CD4-positive, alpha-beta memory T cell (primary cell): ENCODE results near the gene FMN1. TPM values are rescaled to one million over a fixed set of nuclear protein-coding genes. Genes with fewer than 3 reads are reported as not detected.

Experiments used
- CTCF ChIA-PET: fragments of 350-600 bp; sonication (Branson Sonifier 250); formaldehyde crosslinking; loops from one replicate; lab custom pipeline; 2021; ENCODE audit warnings: inconsistent platforms; ENCODE audit not compliant: partially characterized antibody; lab: Charles Lee
- POLR2A ChIA-PET: fragments of 350-600 bp; sonication (Branson Sonifier 250); formaldehyde crosslinking; loops from one replicate; lab custom pipeline; 2021; ENCODE audit not compliant: partially characterized antibody; lab: Charles Lee
- DNase-seq, 5 donors: peaks; one replicate each; pipeline versions ENCODE4 v3.0.0 to v3.0.0-alpha.2; 2020 to 2022; ENCODE audit warnings: mixed read lengths in 1 of 5
- H3K27ac ChIP-seq: one replicate; pipeline ENCODE4 v1.7.0; 2013; ENCODE audit warnings: low read depth, low read length
- H3K27me3 ChIP-seq: 2 replicates; pipeline ENCODE4 v1.7.0; 2013; ENCODE audit warnings: mild to moderate bottlenecking, low read length, moderate library complexity; ENCODE audit not compliant: insufficient read depth
- H3K36me3 ChIP-seq: 2 replicates; pipeline ENCODE4 v1.7.0; 2013; ENCODE audit warnings: mild to moderate bottlenecking, low read length, moderate library complexity; ENCODE audit not compliant: insufficient read depth
- H3K4me1 ChIP-seq: 2 replicates; pipeline ENCODE4 v1.7.0; 2013; ENCODE audit warnings: mild to moderate bottlenecking, low read length, moderate library complexity; ENCODE audit not compliant: insufficient read depth
- H3K4me3 ChIP-seq, 2 donors: one replicate each; pipeline ENCODE4 v1.7.0; 2013; ENCODE audit warnings: low read length in 2 of 2, mild to moderate bottlenecking in 1 of 2
- H3K9me3 ChIP-seq, 2 donors: one replicate each; pipeline ENCODE4 v1.7.0; 2013; ENCODE audit warnings: low read length in 2 of 2, control low read depth in 1 of 2; ENCODE audit not compliant: control insufficient read depth in 1 of 2
- H3K27ac Mint-ChIP-seq, 7 donors: one replicate each; pipeline ENCODE4 v1.8.0; 2020 to 2021; ENCODE audit warnings: mixed read lengths in 7 of 7, mild to moderate bottlenecking in 6 of 7, inconsistent platforms in 3 of 7, moderate library complexity in 3 of 7
- H3K27me3 Mint-ChIP-seq, 2 donors: one replicate each; pipeline ENCODE4 v1.8.0; 2020 to 2021; ENCODE audit warnings: mixed read lengths in 2 of 2
- H3K36me3 Mint-ChIP-seq, 2 donors: one replicate each; pipeline ENCODE4 v1.8.0; 2020 to 2021; ENCODE audit warnings: mixed read lengths in 2 of 2, inconsistent platforms in 1 of 2, mild to moderate bottlenecking in 1 of 2
- H3K4me1 Mint-ChIP-seq, 4 donors: one replicate each; pipeline ENCODE4 v1.8.0; 2020 to 2021; ENCODE audit warnings: mixed read lengths in 4 of 4, mild to moderate bottlenecking in 1 of 4
- H3K4me3 Mint-ChIP-seq, 8 donors: one replicate each; pipeline ENCODE4 v1.8.0; 2020 to 2021; ENCODE audit warnings: mixed read lengths in 8 of 8, mild to moderate bottlenecking in 7 of 8, moderate library complexity in 6 of 8, inconsistent platforms in 3 of 8
- H3K9me3 Mint-ChIP-seq, 8 donors: one replicate each; pipeline ENCODE4 v1.8.0; 2020 to 2021; ENCODE audit warnings: mixed read lengths in 8 of 8, mild to moderate bottlenecking in 5 of 8, inconsistent platforms in 3 of 8, moderate library complexity in 1 of 8
- intact Hi-C: fragments of 100-400 bp; cut with micrococcal nuclease; formaldehyde crosslinking; loops from one replicate; pipeline ENCODE4 v1.15.1; 2023
- polyA plus RNA-seq, 2 donors: library from polyadenylated mRNA; unstranded; fragments of 300-500 nt; fragmentation: Illumina TruSeq; gene quantifications; one replicate each; pipeline ENCODE4 v1.2.3, GENCODE V29; 2021
- total RNA-seq, 2 experiments: library from RNA; stranded (reverse); gene quantifications; one replicate each; pipeline ENCODE4 v1.2.3, GENCODE V29; 2021

Gene FMN1
- total and polyA plus RNA-seq, 4 experiments from 2014 or later = 0.02 to 0.84 (median 0.38) TPM

DNA sequence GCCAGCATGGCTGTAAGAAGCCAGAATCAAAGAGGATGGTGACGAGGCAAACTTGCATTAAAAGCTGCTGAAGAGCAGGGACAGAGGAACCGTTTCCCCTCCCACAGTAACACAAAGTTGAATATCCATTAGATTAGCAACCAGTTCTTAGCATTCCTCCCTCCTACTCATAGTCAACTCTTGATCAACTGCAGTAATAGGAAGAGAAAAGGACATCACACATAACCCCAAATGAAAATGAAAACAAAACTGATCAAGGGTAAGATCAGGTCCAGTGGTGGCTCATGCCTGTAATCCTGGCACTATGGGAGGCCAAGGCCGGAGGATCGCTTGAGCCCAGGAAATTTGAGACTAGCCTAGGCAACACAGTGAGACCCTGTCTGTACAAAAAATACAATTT, 311.6 kb downstream of the FMN1 start:
- no peak for DNase-seq
- H3K36me3 Mint-ChIP-seq = no peaks in the 10 kb centered on the region
- no peak overlapping the region for H3K4me3 Mint-ChIP-seq
- peaks cover 1 to 4% of the 10 kb centered on the region in 2 donors for H3K27me3 Mint-ChIP-seq
- Histone ChIP-seq H3K27ac (no peak overlapping the region), H3K4me3 (no peak overlapping the region), H3K27me3 (no peaks in the 10 kb centered on the region), H3K36me3 (no peaks in the 10 kb centered on the region), H3K4me1 (no peaks in the 10 kb centered on the region), H3K9me3 (no peaks in the 10 kb centered on the region)
- CTCF ChIA-PET = no interaction called here
- H3K9me3 Mint-ChIP-seq = no peaks in the 10 kb centered on the region
- intact Hi-C loops = no loop called here
- POLR2A ChIA-PET = no interaction called here
- peaks cover 0 to 1% (median 0%) of the 10 kb centered on the region in 4 donors for H3K4me1 Mint-ChIP-seq
- peak overlapping the region in 1 of 7 donors; percentile 60 for H3K27ac Mint-ChIP-seq

DNA sequence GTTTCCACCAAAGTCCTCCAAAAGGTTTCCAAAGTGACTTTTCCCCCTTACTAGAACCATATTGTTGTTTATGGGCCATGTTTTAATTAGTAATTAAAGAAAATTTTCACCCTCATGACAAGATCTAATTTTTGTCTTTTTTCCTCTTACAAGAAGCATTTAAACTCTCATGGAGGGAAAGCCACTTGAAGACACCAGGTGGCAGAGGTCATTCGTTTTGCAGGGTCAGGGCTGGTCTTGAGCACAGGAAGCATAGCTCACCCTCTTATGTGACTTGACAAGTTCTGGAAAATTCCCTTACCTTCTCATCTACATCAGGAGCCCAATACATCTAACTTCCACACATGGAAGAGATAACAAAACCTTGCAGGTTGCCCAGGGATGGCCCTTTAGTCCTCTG, 313.0 kb downstream of the FMN1 start:
- no peak for DNase-seq
- Mint-ChIP-seq H3K27ac (no peak overlapping the region), H3K36me3 (no peaks in the 10 kb centered on the region), H3K27me3 (peaks cover 3 to 4% of the 10 kb centered on the region in 2 donors), H3K4me3 (no peak overlapping the region), H3K9me3 (no peaks in the 10 kb centered on the region), H3K4me1 (peaks cover 0 to 1% (median 0%) of the 10 kb centered on the region in 4 donors)
- ChIA-PET CTCF (no interaction called here), POLR2A (no interaction called here)
- H3K4me3 ChIP-seq = no peak overlapping the region
- intact Hi-C loops = no loop called here
- H3K27ac ChIP-seq = no peak overlapping the region
- H3K36me3 ChIP-seq = no peaks in the 10 kb centered on the region
- H3K9me3 ChIP-seq = no peaks in the 10 kb centered on the region
- no peaks in the 10 kb centered on the region for H3K4me1 ChIP-seq
- no peaks in the 10 kb centered on the region for H3K27me3 ChIP-seq

DNA sequence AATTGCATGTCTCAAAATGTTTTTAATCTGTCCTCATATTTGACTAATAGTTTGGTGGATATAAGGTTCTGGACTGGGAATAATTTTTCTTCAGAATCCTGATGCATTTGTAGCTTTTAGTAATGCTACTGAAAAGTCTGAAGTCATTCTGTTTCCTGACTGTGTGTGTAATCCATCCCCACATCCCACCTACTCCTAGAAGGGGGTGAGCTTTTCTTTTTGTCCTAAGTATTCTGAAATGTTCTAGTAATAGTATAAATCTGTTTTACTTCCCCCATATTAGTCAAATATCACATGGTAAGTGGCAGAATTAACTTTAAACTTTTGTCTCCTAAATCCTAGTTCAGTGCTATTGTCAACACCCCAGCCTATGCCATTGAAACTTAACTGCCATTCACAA, 313.9 kb downstream of the FMN1 start:
- no peak overlapping the region for H3K27ac ChIP-seq
- H3K9me3 Mint-ChIP-seq = no peaks in the 10 kb centered on the region
- intact Hi-C loops = no loop called here
- peaks cover 0 to 1% (median 0%) of the 10 kb centered on the region in 4 donors for H3K4me1 Mint-ChIP-seq
- H3K4me3 Mint-ChIP-seq = no peak overlapping the region
- H3K4me1 ChIP-seq = no peaks in the 10 kb centered on the region
- no peak overlapping the region for H3K4me3 ChIP-seq
- no peak for DNase-seq
- no peak overlapping the region for H3K27ac Mint-ChIP-seq
- H3K27me3 Mint-ChIP-seq = peaks cover 3 to 4% of the 10 kb centered on the region in 2 donors
- H3K9me3 ChIP-seq = no peaks in the 10 kb centered on the region
- H3K36me3 Mint-ChIP-seq = no peaks in the 10 kb centered on the region
- no peaks in the 10 kb centered on the region for H3K27me3 ChIP-seq
- ChIA-PET CTCF (no interaction called here), POLR2A (no interaction called here)
- H3K36me3 ChIP-seq = no peaks in the 10 kb centered on the region

DNA sequence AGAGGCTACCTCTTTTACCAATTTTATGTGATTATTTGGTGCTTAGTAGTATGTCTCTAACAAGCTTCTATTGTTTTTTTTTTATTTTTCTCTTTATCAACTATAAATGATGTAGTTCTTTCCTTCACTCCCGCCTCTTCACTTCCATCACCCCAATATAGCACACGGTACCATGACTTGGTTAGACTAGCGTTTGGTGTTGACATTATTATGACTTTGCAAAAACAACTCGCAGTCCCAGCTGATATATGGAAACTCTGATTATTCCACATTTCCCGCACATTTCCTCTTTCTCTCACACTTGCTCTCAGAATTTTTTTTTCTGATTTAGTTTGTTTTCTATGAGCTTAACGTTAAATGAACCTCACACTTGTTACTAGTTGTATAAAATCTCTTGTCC, 314.5 kb downstream of the FMN1 start:
- Histone ChIP-seq H3K4me1 (no peaks in the 10 kb centered on the region), H3K9me3 (no peaks in the 10 kb centered on the region), H3K4me3 (no peak overlapping the region), H3K36me3 (no peaks in the 10 kb centered on the region), H3K27me3 (no peaks in the 10 kb centered on the region), H3K27ac (no peak overlapping the region)
- intact Hi-C loops = no loop called here
- Mint-ChIP-seq H3K9me3 (no peaks in the 10 kb centered on the region), H3K4me1 (peaks cover 0 to 1% (median 0%) of the 10 kb centered on the region in 4 donors), H3K27me3 (peaks cover 3 to 4% of the 10 kb centered on the region in 2 donors), H3K4me3 (no peak overlapping the region), H3K36me3 (no peaks in the 10 kb centered on the region), H3K27ac (no peak overlapping the region)
- ChIA-PET POLR2A (no interaction called here), CTCF (no interaction called here)
- DNase-seq = no peak

DNA sequence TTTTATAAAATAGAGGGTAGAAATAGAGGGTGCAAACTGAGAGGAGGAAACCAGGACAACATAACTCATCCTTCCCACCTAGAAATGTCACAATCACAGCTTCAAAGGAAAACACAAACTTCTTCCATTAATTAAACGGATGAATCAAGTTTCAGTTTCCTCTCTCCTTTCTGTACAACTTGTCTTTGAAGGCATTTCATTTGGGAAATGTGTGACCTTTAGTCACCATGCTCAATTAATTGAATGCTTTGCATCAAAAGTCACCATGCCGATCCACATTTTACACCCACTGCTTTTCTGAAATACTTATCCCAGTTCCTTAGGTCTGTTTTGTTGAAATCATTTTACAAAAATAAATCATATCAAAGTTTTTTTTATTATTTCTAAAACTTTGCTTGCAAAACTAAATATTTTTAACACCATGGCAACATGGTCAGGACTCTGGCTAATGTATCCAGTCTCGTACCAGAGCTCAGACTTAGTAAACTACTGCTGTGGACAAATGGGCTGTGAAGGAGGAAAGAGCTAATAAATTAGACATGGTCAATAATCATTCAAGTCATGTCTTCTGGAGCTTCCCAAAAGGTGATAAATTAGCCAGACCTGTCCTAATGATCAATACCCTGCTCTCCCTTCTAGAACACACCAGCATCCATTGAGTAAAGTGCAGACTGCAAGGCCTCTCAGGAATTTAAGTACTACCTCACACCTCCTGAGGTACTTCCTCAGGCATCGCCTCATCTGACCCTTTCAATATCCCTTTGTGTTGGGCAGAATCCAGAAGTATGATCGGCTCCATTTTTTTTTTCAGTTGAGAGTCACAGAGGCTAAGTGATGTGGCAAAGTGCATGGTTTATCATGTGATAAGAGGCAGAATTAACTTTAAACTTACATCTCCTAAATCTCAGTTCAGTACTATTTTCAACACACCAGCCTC, 315.4 kb downstream of the FMN1 start:
- Mint-ChIP-seq H3K4me1 (peaks cover 0 to 1% (median 0%) of the 10 kb centered on the region in 4 donors), H3K36me3 (no peaks in the 10 kb centered on the region), H3K4me3 (no peak overlapping the region), H3K9me3 (no peaks in the 10 kb centered on the region), H3K27me3 (peaks cover 3 to 4% of the 10 kb centered on the region in 2 donors), H3K27ac (no peak overlapping the region)
- intact Hi-C loops = no loop called here
- POLR2A ChIA-PET = no interaction called here
- CTCF ChIA-PET = no interaction called here
- H3K27me3 ChIP-seq = no peaks in the 10 kb centered on the region
- no peaks in the 10 kb centered on the region for H3K9me3 ChIP-seq
- no peaks in the 10 kb centered on the region for H3K4me1 ChIP-seq
- H3K36me3 ChIP-seq = no peaks in the 10 kb centered on the region
- no peak overlapping the region for H3K27ac ChIP-seq
- DNase-seq = no peak
- H3K4me3 ChIP-seq = no peak overlapping the region

DNA sequence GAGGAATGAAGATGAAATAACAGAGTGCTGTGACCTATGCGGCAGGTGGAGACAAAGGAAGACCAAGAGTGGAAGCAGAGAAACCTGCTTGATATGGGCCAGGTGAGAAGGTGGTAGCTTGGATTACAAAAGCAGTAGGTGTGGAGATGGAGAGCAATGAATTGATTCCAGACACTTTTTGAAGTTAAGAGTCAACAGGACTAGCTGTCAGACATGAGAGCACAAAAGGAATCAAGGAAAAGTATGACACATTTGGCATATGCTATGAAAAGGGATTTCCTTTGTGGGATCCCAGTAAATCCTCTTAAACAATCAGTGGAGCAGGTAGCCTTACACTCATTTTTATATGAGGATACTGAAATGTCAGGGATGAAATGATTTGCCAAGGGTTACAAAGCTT, 316.2 kb downstream of the FMN1 start:
- intact Hi-C loops = no loop called here

DNA sequence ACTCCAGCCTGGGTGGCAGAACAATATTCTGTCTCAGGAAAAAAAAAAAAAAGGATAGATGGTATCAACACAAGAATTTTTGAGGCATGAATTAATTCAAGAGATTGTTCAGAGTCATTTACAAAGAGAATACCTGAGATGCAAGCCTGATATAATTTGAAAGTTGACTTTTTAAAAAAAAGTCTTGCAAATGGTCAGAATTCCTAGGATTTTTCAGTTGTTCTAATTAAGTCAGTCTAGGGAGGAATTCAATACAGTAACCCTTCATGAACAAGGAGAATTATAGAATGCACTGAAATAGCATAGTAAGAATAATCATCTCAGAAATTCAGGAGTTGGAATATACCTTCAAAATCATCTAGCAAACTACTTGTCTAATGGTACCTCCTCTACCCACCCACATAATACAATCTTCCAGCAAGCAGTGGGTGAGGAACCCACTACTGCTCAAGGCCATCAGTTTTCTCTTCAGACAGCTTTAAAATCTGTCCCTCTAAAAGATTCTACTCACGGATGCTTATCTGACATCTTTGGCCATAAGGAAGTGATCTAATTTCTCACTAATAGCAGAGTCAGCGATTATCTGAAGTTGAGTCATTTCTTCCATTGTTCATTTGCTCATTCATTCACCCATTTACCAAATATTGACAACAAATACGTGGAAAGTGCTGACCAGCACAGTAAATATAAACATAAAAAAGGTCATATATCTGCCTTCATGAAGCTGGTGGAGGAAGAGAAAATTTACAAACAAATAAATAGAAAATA, 317.1 kb downstream of the FMN1 start:
- Mint-ChIP-seq H3K36me3 (no peaks in the 10 kb centered on the region), H3K27ac (no peak overlapping the region), H3K27me3 (peaks cover 2 to 4% of the 10 kb centered on the region in 2 donors), H3K4me1 (no peaks in the 10 kb centered on the region), H3K4me3 (no peak overlapping the region), H3K9me3 (no peaks in the 10 kb centered on the region)
- no peak for DNase-seq
- Histone ChIP-seq H3K4me3 (no peak overlapping the region), H3K4me1 (no peaks in the 10 kb centered on the region), H3K36me3 (no peaks in the 10 kb centered on the region), H3K27me3 (no peaks in the 10 kb centered on the region), H3K27ac (no peak overlapping the region), H3K9me3 (no peaks in the 10 kb centered on the region)
- ChIA-PET POLR2A (no interaction called here), CTCF (no interaction called here)
- intact Hi-C loops = no loop called here

More for the DNA sequence above, 316.2 kb downstream of the FMN1 start:
- Histone ChIP-seq H3K27me3 (no peaks in the 10 kb centered on the region), H3K27ac (no peak overlapping the region), H3K4me3 (no peak overlapping the region), H3K4me1 (no peaks in the 10 kb centered on the region), H3K36me3 (no peaks in the 10 kb centered on the region), H3K9me3 (no peaks in the 10 kb centered on the region)
- H3K4me1 Mint-ChIP-seq = peaks cover 0 to 1% (median 0%) of the 10 kb centered on the region in 4 donors
- ChIA-PET CTCF (no interaction called here), POLR2A (no interaction called here)
- no peak for DNase-seq
- peaks cover 2 to 4% of the 10 kb centered on the region in 2 donors for H3K27me3 Mint-ChIP-seq
- no peaks in the 10 kb centered on the region for H3K36me3 Mint-ChIP-seq
- no peaks in the 10 kb centered on the region for H3K9me3 Mint-ChIP-seq
- H3K27ac Mint-ChIP-seq = no peak overlapping the region
- H3K4me3 Mint-ChIP-seq = no peak overlapping the region
